ENCODE results near the gene FOXN3. TPM values are rescaled to one million over a fixed set of nuclear protein-coding genes. Genes with fewer than 3 reads are reported as not detected.

FOXN3 gene
- total and polyA plus RNA-seq, 2 donors (not counting 3 experiments of a cell fraction or from before 2014, with no cell fraction given): 16.9 to 41.8 TPM

GRCh38 chr14:89418452-89418851, 1.4 kb upstream of the FOXN3 start:
- dilution Hi-C loops (cut with MboI; ENCODE audit: extremely low pct_ligation_motif_present, low sequenced_read_pairs): no loop called here
- H3K4me1 ChIP-seq (ENCODE audit: control insufficient read depth, extremely low read depth, insufficient read depth, low read length): peaks cover 6% of the 10 kb centered on the region
- no peak overlapping the region for H3K27ac ChIP-seq (ENCODE audit: insufficient read depth, low read depth, low read length)
- H3K36me3 ChIP-seq (ENCODE audit: control insufficient read depth in 2 of 2, extremely low read depth in 1 of 2, insufficient read depth in 2 of 2, low read length in 2 of 2): no peaks in the 10 kb centered on the region
- BruUV-seq (replicated peaks): no TSS peak
- H3K79me2 ChIP-seq (ENCODE audit: control insufficient read depth, insufficient read depth, low read length): no peaks in the 10 kb centered on the region
- intact Hi-C loops (cut with micrococcal nuclease): loop anchor here (1.0 to 5.0 kb wide), 6 partner anchors 66 to 391 kb away; no protein-coding TSS in a partner anchor
- no peaks in the 10 kb centered on the region for H3K9me1 ChIP-seq (replicated peaks; ENCODE audit: control insufficient read depth, extremely low read depth, insufficient read depth, low read length)
- H2AFZ ChIP-seq (ENCODE audit: low read depth, low read length): no peak overlapping the region
- no peak overlapping the region for H3K4me3 ChIP-seq (replicated peaks in 1 of 3; ENCODE audit: insufficient read depth in 1 of 3, low read depth in 1 of 3, low read length in 3 of 3)
- TF ChIP-seq POLR2A (IDR thresholded peaks at IDR 0.05; ENCODE audit: low read depth, low read length) (no peak), MYC (IDR thresholded peaks at IDR 0.05; ENCODE audit: low read depth, low read length) (no peak), POLR2AphosphoS5 (IDR thresholded peaks at IDR 0.05; ENCODE audit: insufficient read depth, low read depth, low read length) (no peak), MAX (IDR thresholded peaks at IDR 0.05; ENCODE audit: insufficient read depth, insufficient read length) (no peak), CTCF (IDR thresholded peaks at IDR 0.05; ENCODE audit: extremely low read depth in 1 of 2, insufficient read depth in 1 of 2, low read depth in 1 of 2, low read length in 2 of 2) (no peak), FOS (IDR thresholded peaks at IDR 0.05; ENCODE audit: borderline replicate concordance, insufficient read depth, low read length) (no peak), JUN (IDR thresholded peaks at IDR 0.05; ENCODE audit: borderline replicate concordance, insufficient read depth, insufficient read length, low read depth) (no peak), EZH2 (IDR thresholded peaks at IDR 0.05; ENCODE audit: borderline replicate concordance, low read depth, low read length, severe bottlenecking) (no peak), GATA2 (IDR thresholded peaks at IDR 0.05; ENCODE audit: insufficient read depth, insufficient read length, low read depth, low read length) (no peak)
- no peak for FAIRE-seq
- H3K9me3 ChIP-seq (replicated peaks; ENCODE audit: control insufficient read depth, insufficient read depth, low read length): no peaks in the 10 kb centered on the region
- ChIA-PET CTCF (no interaction called here), POLR2A (no interaction called here)
- no peaks in the 10 kb centered on the region for H4K20me1 ChIP-seq (replicated peaks; ENCODE audit: control insufficient read depth, extremely low read depth, insufficient read depth, low read length)
- no peak overlapping the region for H3K9ac ChIP-seq (replicated peaks; ENCODE audit: extremely low read depth, insufficient read depth, low read length)
- H3K4me2 ChIP-seq (ENCODE audit: insufficient read depth, low read length): no peak overlapping the region
- no peaks in the 10 kb centered on the region for H3K27me3 ChIP-seq (ENCODE audit: control insufficient read depth in 2 of 2, insufficient read depth in 2 of 2, low read length in 2 of 2)
- no peak for DNase-seq (ENCODE audit: low read depth, low spot score)
